NCI-H446 (cell line): ENCODE measurements around the gene GTF2A2.

Experiments used
- DNase-seq, 2 experiments: peaks; one replicate each; lab custom pipeline; 2025; lab: John Stamatoyannopoulos, UW

The GTF2A2 gene

GRCh38 chr15:59605994-59606393, 51.3 kb downstream of the GTF2A2 start:
- DNase-seq, result no peak

GRCh38 chr15:59598461-59598860, 58.9 kb downstream of the GTF2A2 start:
- no peak for DNase-seq

- DNase-seq, result no peak
These were observed 60.7 kb downstream of the GTF2A2 start for GRCh38 chr15:59596640-59597039.

- no peak for DNase-seq
These were observed 61.8 kb downstream of the GTF2A2 start for GRCh38 chr15:59595434-59595915.

GRCh38 chr15:59594991-59595390, 62.3 kb downstream of the GTF2A2 start:
- DNase-seq, result no peak

GRCh38 chr15:59594493-59594942, 62.8 kb downstream of the GTF2A2 start:
- no peak for DNase-seq

- no peak for DNase-seq
These were observed 66.0 kb downstream of the GTF2A2 start for GRCh38 chr15:59591356-59591755.

GRCh38 chr15:59590027-59590426, 67.3 kb downstream of the GTF2A2 start:
- no peak for DNase-seq
